GM12875 (cell line): ENCODE results near the gene LIAS.
"Not testable (repeated sequence)": the region's sequence is repeated elsewhere in the genome, so short reads cannot be mapped to it uniquely, and the experiment has no call there.

ENCODE experiments used
- H3K4me3 ChIP-seq: one replicate; pipeline ENCODE4 v1.5.1; 2011; ENCODE audit warnings: low read depth, low read length, control low read depth
- CTCF ChIP-seq: IDR thresholded peaks from 2 replicates; pipeline ENCODE4 v1.5.1; 2011; ENCODE audit warnings: low read depth, mild to moderate bottlenecking, control low read depth, inconsistent platforms, low read length, moderate library complexity, borderline replicate concordance; ENCODE audit not compliant: insufficient read depth

The LIAS gene

GRCh38 chr4:39502019-39502663, 43.3 kb downstream of the LIAS start:
- H3K4me3 ChIP-seq: no peak overlapping the region

GRCh38 chr4:39502664-39503035, 43.8 kb downstream of the LIAS start:
- not testable (repeated sequence) for H3K4me3 ChIP-seq

More at GRCh38 chr4:39502019-39502663, 43.3 kb downstream of the LIAS start:
- TF ChIP-seq CTCF: no peak

- TF ChIP-seq CTCF: no peak
- no peak overlapping the region for H3K4me3 ChIP-seq
These were observed 45.7 kb downstream of the LIAS start for GRCh38 chr4:39504538-39504937.

- TF ChIP-seq CTCF: no peak
- H3K4me3 ChIP-seq: no peak overlapping the region
These were observed 46.7 kb downstream of the LIAS start for GRCh38 chr4:39505581-39505980.

GRCh38 chr4:39510348-39510929, 51.6 kb downstream of the LIAS start:
- no peak for TF ChIP-seq CTCF
- no peak overlapping the region for H3K4me3 ChIP-seq

- H3K4me3 ChIP-seq: not testable (repeated sequence)
These were observed 55.4 kb downstream of the LIAS start for GRCh38 chr4:39514266-39514665.

GRCh38 chr4:39514888-39515401, 56.1 kb downstream of the LIAS start:
- no peak for TF ChIP-seq CTCF
- H3K4me3 ChIP-seq: no peak overlapping the region

- not testable (repeated sequence) for H3K4me3 ChIP-seq
These were observed 57.0 kb downstream of the LIAS start for GRCh38 chr4:39515669-39516401.
